GM18868 (cell line): ENCODE measurements around the gene ANKRD17.

Source experiments
- ATAC-seq: cut with Tn5 transposase; IDR thresholded peaks from one replicate; pipeline ENCODE4 v1.9.1; 2021; ENCODE audit warnings: mild to moderate bottlenecking, moderate library complexity; ENCODE audit not compliant: unreplicated experiment

The ANKRD17 gene

DNA sequence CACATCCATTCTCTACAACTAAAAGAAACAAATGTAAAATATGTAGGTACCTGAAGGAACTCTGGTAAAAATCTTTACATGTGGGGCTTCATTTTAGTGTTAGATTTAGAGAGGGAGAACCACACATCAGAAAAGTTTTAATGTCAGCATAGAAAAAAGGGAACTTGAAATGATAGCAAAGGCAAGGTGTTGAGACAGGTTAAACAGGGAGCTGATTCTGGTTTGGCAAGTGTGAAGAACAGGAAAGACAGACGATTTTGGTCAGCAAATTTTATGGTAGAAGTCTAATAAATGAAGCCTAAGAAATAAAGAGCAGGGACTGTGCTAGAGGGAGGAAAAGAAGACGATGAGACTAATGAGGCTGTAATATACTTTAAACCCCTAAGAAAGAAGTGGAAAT lies 121.5 kb downstream of the ANKRD17 start:
- no peak for ATAC-seq

DNA sequence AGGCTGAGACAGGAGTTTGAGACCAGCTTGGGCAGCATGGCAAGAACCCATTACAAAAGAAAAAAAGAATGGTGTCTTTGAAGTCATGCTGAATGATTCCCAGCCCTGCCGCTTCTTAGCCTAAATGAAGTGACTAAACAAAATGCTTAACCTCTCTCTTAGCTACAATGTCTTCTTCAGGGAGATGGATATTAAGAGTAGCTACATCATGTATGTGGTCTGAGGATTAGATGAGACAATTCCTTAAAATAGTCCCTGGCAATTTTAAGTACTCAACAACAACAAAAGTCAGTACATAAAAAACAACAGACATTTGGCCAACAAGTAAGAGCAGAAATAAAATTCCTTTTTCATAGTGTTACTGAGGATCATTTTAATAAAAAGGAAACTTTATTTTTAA lies 124.8 kb downstream of the ANKRD17 start:
- ATAC-seq: no peak

DNA sequence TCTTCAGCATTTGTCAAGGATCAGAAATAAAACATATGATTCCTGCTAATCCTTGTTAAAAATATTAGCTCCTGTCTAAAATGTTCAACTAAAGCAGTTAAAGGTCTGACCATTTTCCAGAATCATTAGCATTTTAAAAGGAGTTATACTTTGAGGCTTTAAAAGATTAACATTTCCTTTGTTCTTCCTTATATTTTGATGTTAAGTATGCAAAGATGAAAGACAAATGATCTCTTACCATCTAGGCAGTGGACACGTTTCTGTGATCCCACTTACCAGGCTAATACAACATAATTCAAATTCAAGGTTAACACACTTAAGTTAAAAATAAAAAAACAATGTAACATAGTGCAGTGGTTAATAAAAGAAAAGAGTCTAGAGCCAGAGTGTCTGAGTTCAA lies 127.3 kb downstream of the ANKRD17 start:
- ATAC-seq: no peak

DNA sequence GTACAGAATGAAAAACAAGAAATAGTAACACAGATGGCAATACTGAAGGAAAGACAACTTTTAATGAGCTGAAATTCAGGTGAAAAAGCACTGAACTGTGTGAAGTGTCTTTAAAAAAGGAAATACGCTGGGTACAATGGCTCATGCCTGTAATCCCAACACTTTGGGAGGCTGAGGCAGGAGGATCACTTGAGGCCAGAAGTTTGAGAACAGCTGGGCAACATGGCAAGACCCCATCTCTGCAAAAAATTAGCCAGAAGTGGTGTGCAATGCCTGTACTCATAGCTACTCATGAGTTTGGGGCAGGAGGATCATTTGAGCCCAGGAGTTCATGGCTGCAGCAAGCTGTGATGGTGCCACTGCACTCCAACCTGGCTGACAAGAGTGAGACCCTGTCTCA lies 129.3 kb downstream of the ANKRD17 start:
- ATAC-seq: no peak

DNA sequence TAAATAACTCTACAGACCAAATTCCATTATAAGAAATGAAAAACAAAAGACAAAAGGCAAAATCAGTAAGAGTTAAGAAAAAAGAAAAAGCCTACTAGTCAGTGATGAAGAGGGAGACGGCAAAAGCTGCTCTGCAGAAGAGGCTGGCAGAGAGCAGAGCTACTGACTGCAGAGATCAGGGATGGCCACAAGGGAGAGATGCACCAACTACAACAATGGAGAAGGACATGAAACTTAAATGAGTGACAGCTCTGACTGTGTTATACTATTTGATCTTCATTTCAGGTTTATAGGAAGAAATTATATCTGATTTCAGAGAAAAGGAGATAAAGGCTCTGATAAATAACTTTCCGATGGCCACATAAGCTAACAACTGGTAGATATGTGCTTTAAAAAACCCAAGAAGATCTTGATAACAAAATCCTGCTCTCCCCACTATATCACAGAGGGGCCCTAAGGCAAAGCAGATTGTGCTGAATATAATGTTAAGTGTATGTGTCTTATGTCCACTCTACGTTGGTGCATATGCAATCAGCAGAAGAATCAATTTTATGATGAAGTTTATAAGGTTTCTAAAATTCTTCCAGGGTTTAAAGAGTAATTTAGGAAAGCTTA lies 130.7 kb downstream of the ANKRD17 start:
- ATAC-seq: peak; percentile 97

DNA sequence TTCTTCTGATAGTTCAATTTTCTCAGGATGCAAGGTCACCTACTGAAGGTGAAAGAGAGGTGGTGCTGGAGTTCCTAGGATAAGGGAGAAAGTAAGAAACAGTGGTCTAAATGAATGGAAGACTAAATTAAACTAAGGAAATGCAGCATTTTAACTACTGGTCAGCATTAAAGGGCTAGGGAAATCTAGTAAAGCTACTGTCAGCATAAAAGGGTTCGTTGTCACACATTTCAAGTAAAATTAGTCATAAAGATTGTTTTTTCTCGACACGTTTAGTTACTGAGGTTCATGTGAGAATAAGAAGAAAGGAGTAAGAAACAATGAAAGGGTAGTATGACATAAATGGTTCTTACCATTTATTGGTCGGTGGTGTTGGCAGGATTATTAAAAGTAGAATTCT lies 149.1 kb downstream of the ANKRD17 start:
- no peak for ATAC-seq

DNA sequence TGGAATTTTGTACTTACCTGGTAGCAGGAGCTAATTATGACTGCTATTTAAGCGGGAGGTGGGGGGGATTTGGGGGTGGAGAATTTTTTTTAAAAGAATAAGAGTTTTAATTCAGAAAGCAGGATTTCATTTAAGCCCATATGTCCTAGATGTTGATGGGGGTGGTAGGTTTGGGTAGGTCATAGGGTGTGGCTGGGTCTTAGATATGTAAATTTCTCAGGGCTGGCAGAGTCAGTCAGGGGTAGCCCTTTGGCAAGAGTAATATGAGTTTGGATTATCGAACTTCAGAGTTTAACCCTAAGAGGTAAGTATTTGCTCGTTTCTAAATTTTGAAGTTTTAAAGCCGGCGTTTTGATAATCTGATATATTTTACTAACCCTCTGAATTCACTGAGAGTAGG lies 153.9 kb downstream of the ANKRD17 start:
- ATAC-seq: no peak

DNA sequence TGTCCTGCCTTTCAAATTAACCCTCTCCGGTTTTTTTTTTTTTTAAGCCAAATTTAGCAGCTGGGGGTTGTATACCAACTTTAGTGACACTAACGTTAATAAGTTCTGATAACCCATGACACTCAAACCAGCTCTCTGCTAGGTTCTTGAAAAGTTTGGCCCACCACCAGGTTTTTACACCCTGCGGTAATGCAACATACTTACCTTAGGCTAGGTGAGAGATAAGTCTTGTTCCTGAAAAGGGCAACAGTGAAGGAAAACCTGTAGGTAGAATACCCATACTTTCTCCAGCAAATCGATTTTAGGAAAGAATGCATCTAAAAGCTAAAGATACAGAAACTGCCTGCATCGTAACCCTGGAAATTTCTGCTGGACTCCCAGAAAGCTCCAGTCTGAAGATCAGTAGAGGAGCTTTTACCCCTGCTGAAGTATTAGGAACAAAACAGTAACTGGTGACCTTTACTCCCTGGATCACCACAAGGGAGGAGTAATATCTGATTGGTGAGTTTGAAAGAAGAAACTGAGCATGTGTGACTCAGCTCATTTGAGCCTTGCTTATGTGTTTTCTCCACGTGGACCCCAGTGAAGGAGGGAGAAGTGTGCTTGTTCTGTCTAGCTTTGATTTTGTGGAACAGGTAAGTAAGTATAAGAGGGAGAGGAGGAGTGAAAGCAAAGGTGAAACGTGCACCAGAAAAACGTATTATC lies 154.6 kb downstream of the ANKRD17 start:
- ATAC-seq: no peak

DNA sequence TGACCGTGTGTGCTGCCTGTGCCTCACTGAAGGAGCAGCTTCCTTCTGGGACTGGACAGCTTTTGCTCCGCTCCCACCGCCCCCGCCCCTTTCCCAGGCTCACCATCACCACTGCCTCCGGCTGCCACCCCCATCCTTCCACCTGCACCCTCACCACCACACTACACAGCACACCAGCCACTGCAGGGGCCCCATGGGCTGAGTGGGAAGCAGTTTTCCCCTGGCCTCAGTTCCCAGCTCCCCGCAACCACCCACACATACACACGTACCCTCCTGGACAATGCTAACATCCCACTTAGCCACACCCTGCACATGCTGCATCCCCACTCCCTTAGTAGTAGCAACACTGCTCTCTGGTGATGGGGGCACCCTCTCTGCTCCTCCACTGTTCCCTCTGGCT lies 159.5 kb downstream of the ANKRD17 start:
- ATAC-seq: no peak

DNA sequence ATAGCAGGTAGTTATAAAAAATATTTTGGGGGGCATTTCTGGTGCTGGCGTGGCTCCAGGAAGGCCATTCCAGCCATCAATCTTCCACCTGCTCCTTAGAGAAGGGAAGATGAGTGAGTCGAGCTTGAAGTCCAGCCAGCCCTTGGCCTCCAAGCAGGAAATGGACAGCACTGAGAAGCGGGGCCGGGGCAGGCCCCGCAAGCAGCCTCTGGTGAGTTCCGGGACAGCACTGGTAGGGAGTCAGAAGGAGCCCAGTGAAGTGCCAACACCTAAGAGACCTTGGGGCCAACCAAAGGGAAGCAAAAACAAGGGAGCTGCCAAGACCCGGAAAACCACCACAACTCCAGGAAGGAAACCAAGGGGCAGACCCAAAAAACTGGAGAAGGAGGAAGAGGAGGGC lies 159.9 kb downstream of the ANKRD17 start:
- ATAC-seq: no peak

DNA sequence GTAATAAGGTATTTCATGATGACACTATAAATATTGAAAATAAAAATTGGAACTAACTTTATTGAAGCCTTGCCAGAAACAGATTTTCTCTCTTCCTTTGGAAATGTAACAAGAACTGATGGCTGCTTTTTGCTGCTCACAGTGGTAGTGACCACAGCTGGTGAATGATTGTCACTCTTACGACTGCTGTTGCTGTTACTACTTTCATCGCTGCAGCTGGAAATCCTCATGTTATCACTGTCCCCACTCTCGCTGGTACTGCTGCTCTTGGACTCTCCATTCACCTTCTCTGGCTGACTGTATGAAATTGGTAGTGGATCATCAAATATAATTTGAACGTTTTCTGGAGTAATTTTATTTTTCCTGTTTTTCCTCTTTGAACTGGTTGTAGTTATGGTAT lies 160.6 kb downstream of the ANKRD17 start:
- no peak for ATAC-seq

DNA sequence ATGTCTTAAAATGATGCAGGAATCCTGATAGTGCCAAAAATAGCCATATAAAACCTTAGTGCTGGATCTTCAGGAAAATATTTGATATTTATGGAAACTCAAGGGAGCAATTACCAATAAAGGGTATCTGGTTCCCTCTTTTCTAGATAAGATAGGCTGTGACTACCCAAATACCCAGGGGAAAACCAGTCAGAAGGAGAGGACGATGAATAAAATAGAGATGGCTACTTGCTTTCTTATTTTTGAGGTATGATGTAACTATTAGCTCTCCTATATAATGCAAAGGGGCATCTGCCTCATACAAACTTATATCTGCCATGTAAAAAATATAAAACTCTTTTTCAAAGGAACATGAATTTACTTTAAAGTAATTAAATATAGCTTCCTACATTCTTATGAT lies 165.7 kb downstream of the ANKRD17 start:
- no peak for ATAC-seq

DNA sequence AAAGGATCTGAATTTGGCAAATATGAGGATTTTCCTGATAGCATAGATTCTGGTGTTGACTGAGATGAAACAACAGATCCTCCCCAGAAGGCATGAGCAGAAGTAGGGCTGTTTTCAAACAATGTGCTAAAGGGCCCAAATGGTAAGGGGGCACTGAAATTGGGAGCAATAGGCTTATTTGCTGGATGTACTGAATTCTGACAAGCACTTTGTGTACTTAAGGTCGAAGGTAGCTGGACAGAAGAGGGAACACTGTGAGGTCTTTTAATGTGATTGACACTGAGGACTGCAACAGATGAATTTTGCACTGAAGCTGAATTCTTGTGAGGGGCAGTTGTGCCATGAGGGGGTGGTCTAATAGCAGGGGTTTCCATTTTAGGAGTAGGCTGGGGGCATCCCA lies 167.9 kb downstream of the ANKRD17 start:
- ATAC-seq: no peak

DNA sequence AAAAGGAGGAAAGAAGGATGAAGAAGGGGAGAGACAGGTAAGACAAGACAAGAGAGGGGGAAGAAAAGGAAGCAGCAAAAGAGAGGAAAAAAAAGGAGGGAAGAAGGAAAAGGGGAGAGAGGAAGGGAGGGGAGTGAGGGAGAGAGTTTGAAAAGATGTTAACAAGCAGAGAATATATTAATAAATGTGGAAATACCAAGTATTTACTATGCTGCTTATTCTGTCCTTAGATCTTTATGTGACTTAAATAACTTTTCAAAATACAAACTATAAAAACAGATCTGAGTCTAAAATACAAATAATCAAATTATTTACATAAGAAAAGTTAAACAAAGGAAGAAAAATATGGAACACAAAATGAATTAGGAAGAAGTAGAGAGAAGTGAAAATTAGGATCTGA lies 170.7 kb downstream of the ANKRD17 start:
- ATAC-seq: no peak

DNA sequence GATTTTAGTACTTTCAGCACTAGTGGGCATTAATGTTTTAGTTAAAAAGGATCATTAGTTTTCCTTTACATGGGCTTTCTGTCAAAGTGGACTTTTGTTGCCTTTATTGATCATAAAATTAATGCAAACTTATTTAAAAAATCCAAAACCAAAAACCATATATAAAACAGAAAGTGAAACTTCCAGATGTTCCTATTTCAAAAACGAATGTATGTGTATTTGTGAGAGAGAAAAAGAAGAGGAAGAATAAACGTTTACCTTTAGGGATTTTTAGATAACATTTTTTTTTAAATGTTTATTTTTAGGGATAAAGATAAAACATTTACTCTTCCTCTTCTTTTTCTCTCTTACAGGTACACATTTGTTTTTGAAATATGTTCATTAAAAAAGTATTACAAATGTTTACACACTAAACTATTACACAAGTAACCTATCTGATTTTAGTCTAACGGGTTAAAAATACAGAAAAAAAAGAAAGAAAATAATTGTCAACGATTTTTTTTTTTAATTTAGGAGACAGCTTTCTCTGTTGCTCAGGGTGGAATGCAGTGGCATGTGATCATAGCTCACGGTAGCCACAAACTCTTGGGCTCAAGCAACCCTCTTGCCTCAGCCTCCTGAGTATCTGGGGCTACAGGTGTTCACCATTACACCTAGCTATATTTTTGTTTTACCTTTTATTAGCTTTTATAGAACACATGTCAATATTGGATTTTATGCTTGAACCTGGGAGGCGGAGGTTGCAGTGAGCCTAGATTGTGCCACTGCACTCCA lies 172.3 kb downstream of the ANKRD17 start:
- ATAC-seq: peak; percentile 35

DNA sequence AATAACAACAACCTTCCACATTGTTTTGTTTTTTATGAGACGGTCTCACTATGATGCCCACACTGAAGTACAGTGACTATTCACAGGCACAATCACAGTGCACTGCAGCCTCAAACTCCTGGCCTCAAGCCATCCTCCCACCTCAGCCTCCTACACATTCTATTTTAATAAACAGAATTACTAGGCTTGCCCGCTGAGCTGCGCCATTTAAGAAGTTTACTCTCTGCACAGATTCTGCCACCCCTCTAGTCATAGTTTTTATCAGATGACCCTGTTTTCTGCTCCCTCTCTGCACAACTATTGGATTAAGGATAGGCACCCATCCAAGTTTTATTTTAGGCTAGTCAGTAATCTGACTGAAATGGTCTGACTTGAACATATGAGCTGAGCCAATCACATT lies 177.8 kb downstream of the ANKRD17 start:
- peak; percentile 47 for ATAC-seq

DNA sequence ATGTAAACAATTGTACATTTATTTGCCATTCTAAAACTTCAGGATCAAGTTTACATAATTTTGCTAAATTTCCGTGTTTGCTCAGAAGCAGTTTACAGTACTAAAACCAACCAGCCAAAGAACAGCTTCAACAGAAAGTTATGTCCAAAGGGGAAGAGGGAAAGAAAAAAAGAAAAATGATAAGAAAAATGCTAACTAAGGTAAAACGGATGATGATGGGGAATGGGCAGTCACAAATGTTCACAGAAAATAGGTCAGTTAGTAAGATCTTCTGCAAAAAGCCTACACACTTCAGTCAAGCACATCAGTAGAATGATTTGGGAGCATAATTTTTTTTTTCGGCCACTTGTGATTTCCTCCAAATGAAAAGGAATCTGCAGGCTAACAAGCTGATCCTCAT lies 182.8 kb downstream of the ANKRD17 start:
- no peak for ATAC-seq

DNA sequence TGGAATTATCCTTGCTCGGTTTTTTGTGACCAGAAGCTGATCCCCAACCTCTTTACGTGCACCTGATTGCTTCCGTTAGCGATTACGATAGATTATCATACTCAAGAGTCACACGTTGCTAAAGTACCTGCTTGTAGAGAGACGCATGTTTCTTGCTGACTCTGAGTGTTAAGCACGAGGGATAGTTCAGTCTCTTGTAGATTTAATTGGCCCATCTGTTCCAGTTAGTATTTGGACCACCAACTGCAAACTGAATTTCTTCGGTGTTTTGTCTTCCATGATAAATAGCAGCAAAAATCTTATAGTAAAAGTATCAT lies 188.6 kb downstream of the ANKRD17 start:
- ATAC-seq: peak; percentile 16

DNA sequence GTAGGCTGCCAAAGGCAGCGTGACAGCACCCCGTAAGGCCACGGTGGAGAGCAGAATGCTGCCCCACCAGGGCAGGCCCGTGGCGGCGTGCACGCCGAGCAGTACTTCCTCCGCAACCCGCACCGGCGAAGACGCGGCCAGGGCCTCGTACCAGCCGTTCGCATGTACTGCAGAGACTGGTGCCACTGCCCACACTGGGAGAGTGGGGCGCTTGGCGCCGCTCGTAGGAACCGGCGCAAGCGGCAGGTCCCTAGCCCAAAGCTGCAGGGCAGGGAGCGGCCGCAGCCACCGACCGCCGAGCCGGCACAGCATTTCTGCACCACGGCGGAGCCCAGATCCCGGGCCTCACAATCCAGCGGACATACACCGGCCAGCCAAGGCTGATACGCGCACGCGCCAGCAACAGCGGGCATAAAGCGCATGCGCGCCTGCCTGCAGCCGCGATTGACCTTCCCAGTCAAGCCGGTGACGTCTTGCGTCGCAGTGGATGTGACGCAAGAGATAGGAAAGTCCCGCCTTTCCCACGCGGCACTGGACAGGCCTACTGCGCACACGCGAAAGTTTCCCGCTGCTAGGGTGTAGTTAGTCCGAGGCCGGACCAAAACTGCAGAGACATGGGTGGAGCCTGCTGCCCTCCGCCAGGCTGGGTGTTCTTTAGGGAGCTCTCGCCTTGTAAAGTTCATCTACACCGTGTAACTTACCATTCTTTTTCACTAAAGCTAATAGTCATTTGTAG lies 189.1 kb downstream of the ANKRD17 start, which contains the start of gene COX18:
Gene COX18, minus strand, starts transcription at position 379 of the 736 bp plus-strand sequence. Its CDS starts 67 bp downstream, at position 312.
- ATAC-seq: peak; percentile 81

DNA sequence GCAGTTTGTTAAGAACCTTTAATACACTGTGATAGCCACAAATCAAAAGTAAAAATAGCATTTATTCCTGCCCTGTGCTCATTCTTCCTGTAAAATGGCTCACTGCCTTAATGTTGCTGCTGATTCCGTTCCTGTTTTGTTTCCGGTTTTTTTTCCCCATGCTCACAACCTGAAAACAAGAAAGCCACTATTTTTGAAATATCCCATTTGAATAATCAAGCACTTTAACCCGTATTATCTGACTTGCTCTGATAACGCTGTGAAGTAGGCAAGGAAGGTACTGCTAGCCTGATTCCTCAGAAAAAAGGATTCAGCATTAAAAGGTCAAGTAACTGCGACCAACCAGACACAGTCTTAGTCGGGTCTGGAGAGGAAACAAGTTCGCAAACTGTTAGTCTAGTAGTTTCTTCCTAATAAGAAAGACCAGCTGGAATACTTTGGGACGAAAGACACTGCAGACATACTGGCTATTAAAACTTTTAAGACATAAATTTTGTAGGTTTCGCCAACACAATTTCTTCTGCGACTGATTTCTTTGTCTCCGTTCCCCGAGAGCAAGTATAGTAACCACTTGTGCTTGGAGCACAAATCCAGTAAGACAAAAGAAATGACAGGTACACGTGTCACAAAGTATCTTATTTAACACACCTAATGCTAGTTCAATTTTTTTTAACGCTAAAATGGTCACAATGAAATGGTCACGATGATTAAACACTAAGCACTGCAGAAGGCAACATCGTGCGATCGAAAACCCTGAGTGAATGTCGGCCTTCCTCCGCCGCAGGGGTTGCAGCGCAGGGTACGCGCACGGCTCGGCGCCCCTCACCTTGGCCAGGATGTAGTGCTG lies 189.9 kb downstream of the ANKRD17 start:
- peak; percentile 1 for ATAC-seq

DNA sequence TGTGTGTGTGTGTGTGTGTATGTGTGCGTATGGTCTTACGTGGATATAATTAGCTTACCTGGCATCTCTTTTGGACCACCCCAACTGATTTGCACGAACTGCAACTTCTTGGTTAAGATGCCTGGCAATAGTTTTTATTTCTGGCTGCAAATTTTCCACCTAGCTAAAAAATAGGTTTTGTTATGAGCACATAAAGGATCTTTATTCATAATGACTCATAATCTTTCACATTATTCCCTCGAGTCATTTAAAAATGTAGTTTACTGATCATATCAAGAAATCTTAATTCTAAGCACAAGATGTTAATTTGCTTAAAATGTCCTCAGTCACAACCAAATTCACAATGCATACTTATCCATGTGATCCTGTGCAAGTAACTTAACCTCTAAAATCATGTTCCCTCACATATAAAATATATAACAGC lies 190.6 kb downstream of the ANKRD17 start:
- ATAC-seq: no peak
